GM21529 (cell line): ENCODE measurements around the gene NEK1.
"Not testable (repeated sequence)": the region's sequence is repeated elsewhere in the genome, so short reads cannot be mapped to it uniquely, and the experiment has no call there.

Experiments used
- ATAC-seq: cut with Tn5 transposase; IDR thresholded peaks from one replicate; pipeline ENCODE4 v1.9.1; 2021; ENCODE audit not compliant: unreplicated experiment

The NEK1 gene

GRCh38 chr4:169499907-169500306 is 112.5 kb downstream of the NEK1 start:
- not testable (repeated sequence) for ATAC-seq

- not testable (repeated sequence) for ATAC-seq
Observed at GRCh38 chr4:169494234-169494633, 118.1 kb downstream of the NEK1 start.

GRCh38 chr4:169493164-169493524 is 119.2 kb downstream of the NEK1 start:
- no peak for ATAC-seq

GRCh38 chr4:169492436-169493163 is 119.8 kb downstream of the NEK1 start:
- ATAC-seq: peak; percentile 71

GRCh38 chr4:169491211-169491610 is 121.2 kb downstream of the NEK1 start:
- ATAC-seq: no peak

- ATAC-seq: no peak
Observed at GRCh38 chr4:169489306-169489705, 123.1 kb downstream of the NEK1 start.

- peak; percentile 86 for ATAC-seq
Observed at GRCh38 chr4:169485791-169486742, 126.3 kb downstream of the NEK1 start.

GRCh38 chr4:169485086-169485485 is 127.3 kb downstream of the NEK1 start:
- no peak for ATAC-seq

- ATAC-seq: no peak
Observed at GRCh38 chr4:169484485-169484884, 127.9 kb downstream of the NEK1 start.

GRCh38 chr4:169464080-169464479 is 148.3 kb downstream of the NEK1 start:
- no peak for ATAC-seq

GRCh38 chr4:169460081-169460480 is 152.3 kb downstream of the NEK1 start:
- ATAC-seq: no peak

- ATAC-seq: no peak
Observed at GRCh38 chr4:169458575-169458974, 153.8 kb downstream of the NEK1 start.

GRCh38 chr4:169452644-169453043 is 159.7 kb downstream of the NEK1 start:
- ATAC-seq: not testable (repeated sequence)

GRCh38 chr4:169448935-169449334 is 163.4 kb downstream of the NEK1 start:
- ATAC-seq: not testable (repeated sequence)

- no peak for ATAC-seq
Observed at GRCh38 chr4:169446824-169447223, 165.6 kb downstream of the NEK1 start.

GRCh38 chr4:169443748-169444147 is 168.6 kb downstream of the NEK1 start:
- no peak for ATAC-seq

- ATAC-seq: no peak
Observed at GRCh38 chr4:169440446-169440845, 171.9 kb downstream of the NEK1 start.

GRCh38 chr4:169439244-169439643 is 173.1 kb downstream of the NEK1 start:
- ATAC-seq: no peak

- peak; percentile 39 for ATAC-seq
Observed at GRCh38 chr4:169438057-169438480, 174.3 kb downstream of the NEK1 start.

- ATAC-seq: peak; percentile 88
Observed at GRCh38 chr4:169437299-169438047, 174.9 kb downstream of the NEK1 start.

- ATAC-seq: no peak
Observed at GRCh38 chr4:169436734-169437133, 175.6 kb downstream of the NEK1 start.
